ENCODE measurements around the gene STEAP4.
"Not testable (repeated sequence)": the region's sequence is repeated elsewhere in the genome, so short reads cannot be mapped to it uniquely, and the experiment has no call there.

Gene STEAP4

DNA sequence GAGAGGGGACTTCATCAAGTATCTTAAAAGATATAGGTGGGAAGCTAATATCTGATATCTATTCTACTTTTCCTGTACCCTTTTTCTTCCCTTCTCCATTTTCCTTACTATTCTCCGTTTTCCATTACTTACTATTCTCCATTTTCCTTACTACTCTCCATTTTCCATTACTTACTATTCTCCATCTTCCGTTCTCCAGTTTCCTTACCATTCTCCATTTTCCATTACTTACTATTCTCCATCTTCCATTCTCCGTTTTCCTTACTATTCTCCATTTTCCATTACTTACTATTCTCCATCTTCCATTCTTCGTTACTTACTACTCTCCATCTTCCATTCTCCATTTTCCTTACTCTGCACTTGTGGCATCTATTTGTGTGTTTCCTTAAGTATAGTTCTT is 39.3 kb downstream of the STEAP4 start:
- no peak for DNase-seq

- not testable (repeated sequence) for DNase-seq
These were observed 41.7 kb downstream of the STEAP4 start for GRCh38 chr7:88264987-88265386.

DNA sequence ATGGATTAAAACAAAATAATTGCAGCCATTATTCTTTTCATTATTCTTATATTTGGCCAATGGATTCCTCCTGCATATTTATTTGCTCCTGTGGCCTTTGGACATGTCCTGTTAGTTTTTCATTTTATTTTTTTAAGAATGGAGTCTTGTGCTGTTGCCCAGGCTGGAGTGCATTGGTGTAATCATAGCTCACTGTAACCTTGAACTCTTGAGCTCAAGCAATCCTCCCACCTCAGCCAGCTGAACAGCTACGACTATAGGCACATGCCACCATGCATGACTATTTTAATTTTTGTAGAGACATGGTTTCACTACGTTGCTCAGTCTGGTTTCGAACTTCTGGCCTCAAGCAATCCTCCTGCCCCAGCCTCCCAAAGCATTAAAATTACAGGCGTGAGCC is 44.1 kb downstream of the STEAP4 start:
- no peak for DNase-seq

DNA sequence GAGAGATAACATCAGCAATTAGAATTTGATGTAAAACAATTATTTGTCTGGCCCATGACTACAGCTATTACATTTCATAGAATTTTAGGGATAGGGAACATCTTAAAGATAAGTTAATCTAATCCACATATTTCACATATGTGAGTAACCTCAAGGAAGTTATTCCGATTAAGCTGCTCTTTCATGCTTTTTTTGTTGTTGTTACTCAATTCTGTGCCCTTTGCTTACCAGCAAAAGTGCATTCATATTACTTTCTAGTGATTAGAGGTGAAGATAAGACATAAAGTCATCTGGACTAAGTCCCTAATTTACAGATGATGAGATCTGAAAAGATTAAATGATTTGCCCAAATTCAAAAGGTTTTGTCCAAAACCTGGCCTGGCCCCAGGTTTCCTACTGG is 46.0 kb downstream of the STEAP4 start:
- DNase-seq, result no peak

DNA sequence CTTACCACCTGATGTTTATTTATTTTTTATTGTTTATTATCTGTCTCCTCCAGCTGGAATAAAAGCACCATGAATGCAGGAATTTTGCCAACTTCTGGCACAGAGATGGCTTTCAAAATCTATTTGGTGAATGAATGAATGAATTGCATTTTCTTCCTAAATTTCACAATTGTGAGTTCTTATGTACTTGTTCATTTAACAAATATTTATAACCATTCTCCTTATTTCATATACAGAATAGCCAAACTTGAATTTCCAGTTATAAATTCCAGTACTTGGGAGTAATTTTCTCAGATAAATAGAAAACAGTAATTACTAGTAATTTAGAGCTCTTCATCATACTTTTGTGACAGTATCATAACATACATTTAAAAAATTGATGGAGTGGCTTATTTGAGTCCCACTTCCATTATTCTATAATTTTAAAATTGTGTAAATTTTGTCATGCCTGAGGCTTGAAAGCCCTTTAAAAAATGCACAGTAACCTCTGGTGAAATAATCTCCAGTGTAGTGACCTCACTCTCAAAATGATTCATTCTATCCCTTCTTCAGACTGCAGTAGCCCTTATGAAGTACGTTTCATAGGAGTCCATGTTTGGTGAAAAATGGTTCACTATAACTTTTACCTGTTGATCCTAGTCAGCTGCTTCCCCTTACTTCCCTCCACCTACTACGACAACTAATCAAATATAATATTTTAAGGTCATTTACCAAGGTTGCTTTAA is 46.9 kb downstream of the STEAP4 start:
- DNase-seq, result no peak

DNA sequence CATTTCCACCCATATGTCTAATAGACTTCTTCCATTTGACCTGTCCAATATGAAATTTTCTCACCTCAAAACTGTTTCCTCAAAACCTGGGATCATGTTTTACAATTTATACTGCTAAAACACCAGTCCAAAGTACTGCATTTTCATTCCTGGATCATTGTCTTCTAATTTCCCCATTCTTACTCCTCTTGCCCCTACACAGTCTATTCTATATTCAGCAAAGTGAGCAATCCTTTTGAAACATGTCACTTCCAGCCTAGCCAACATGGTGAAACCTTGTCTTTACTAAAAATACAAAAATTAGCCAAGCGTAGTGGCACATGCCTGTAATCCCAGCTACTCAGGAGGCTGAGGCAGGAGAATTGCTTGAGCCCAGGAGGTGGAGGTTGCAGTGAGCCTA is 48.4 kb downstream of the STEAP4 start:
- not testable (repeated sequence) for DNase-seq

DNA sequence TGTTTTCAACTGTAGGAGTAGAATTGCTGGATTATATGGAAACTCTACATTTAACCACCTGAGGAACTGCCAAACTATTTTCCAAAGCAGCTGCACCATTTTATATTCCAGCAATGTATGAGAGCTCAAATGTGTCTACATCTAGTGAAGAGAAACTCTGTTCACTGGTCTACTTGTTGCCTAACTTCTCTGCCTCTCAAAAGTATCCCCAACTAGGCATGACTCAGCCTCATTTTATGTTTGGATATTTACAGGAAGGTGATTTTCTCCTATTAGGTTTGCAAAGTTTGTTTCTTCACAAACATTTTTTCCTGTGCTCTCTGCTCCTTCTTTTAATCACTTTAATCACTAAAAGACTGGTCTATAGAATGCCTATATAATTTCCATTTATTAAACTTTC is 49.8 kb downstream of the STEAP4 start:
- no peak for DNase-seq

GRCh38 chr7:88254721-88255424 is 51.8 kb downstream of the STEAP4 start:
- no peak for DNase-seq

DNA sequence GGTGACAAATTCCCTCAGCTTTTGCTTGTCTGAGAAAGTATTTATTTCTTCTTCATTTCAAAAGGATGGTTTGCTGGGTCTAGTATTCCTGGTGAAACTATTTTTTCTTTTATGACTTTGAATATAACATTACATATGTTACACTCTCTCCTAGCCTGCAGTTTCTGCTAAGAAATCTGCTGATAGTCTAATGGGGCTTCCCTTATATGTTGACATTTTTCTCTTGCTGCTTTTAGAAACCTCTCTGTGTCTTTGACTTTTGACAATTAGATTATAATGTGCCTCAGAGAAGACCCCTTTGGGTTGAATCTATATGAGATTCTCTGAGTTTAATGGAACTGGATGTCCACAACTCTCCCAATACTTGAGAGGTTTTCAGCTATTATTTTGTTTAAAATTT is 53.1 kb downstream of the STEAP4 start:
- no peak for DNase-seq

DNA sequence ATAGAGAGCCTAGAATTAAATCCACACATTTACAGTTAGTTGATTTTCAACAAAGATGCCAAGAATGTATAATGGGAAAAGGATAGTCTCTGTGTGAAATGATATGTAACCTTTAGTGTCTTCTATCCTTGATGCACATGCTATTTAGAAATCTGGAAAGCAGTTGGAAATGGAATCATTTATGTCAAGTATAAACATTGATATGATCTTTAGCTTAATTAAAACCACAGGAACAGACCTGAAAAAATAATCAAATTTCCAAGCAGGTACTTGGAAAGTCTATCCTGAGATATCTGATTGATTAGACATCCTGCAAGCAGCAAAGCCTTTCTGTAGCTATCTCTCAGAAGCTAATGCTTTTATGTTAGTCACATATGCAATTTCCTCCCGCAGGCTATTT is 62.4 kb downstream of the STEAP4 start:
- no peak for DNase-seq

DNA sequence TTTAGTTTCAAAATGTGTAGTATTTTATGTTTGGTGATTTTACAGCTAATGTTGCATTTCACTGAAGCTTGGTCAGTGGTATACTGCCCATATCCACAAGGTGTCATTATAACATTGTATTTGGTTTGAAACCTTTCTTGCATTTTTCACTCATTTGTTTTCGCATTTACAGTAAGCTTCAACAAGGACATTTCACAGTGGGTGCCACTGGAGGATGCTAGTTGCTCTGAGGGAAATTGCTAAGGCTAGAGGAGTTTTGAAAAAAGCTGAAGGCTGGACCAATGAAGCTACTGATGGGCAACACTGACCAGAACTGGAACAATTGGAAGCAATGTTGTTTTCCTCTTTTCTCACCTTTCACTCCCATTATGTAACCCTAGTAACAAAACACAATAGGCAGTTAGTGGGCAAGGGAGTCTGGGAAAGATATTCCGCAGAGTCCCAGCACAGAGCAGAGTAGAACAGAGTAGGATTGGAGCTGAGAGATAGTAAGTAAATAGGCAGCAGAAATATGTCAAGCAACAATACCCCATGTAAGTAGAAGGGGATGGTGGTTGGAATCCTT is 63.3 kb downstream of the STEAP4 start:
- no peak for DNase-seq

- DNase-seq, result no peak
These were observed 66.8 kb downstream of the STEAP4 start for GRCh38 chr7:88239852-88240251.

- DNase-seq, result no peak
These were observed 72.9 kb downstream of the STEAP4 start for GRCh38 chr7:88233828-88234227.

DNA sequence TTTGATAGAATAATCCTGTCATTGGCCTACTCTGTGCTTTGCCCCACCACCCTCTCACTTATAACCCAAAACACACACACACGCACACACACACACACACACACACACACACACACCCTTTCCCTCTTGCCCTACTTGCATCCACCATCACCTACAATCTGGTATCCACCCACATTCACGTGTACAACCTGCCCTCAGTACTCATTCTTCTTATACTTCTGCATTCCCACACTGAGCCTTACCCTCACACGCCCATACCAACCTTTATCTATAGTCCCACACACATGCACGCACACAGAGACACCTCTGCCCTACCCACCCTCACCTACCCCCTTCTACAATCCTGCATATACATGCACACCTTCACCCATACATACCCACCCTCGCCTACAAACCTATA is 76.0 kb downstream of the STEAP4 start:
- DNase-seq, result no peak

DNA sequence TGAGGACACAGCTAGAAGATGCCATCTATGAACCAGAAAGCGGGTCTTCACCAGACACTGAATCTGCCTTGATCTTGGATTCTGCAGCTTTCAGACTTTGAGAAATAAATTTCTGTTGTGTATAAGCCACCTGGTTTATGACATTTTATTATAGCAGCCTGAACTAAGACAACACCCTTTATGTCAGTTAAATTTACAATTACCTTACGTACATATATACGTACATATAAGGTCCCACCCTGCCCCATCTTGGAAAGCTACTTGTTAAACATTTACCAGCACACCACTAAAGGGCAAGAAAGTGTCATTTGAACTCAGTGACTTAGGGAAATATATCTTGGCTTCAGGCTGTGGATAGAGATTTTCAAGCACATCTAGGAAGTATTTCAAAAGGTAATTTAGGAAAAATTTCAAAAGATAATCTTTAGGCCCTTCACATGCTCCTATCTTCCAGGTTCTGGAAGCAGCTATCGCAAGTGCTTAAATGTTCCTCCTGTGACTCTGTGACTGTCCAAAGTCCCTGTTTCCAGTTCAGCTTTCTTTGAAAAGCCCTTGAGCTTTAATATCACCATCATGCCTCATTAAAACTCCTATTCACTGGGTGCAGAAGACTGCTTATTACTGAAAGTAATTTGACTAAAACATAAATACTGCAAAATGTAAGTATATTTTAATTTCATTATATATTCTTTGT is 77.2 kb downstream of the STEAP4 start:
- no peak for DNase-seq

GRCh38 chr7:88226886-88227516 is 79.7 kb downstream of the STEAP4 start:
- DNase-seq, result no peak

DNA sequence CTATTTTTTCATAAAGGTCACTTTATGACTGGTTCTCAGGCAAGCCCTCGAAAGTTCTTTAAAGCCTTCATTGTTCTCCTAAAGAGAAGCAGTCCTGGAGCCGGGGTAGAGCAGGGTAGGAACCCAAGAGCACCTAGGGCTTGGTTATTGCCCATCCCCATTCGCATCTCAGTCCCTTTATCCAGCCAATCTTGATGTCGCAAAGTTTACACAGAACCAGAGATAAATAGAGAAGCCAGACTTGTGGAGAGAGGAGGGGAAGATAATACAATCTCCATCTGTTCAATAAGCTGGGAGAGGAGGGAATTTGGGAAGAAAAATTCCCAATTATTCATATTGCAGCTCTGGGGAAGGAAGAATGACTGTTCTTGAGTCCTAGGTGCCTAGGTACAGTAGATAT is 80.5 kb downstream of the STEAP4 start:
- no peak for DNase-seq

DNA sequence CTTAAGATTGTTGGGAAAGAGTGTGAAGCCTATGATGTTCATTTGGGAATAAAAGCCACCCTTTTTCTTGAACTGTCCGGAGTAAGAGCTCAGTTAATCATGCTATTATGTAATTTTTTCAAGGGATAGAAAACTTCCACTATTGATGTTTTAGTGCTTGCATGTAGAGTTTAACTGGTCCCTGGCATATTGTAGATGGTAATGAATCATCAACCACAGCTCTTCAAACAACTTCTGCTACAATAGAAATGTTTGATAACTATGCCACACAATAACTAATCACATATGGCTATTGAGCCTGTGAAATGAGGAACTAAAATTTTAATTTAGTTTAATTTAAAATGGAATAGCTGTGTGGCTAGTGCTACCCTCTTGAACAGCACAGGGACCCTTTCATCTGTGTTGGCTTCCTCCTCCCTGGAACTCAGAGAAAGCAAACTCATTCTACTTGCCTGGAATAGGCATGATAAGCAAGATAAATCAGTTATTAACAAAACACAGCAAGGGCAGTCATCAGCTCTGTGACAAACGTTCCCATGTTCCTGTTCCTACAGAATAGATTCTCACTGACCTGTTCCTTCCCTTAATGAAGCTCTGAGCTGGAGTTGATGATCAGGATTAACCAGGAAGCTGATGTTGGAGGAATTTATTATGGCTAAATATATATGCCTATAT is 82.0 kb downstream of the STEAP4 start:
- DNase-seq, result no peak

DNA sequence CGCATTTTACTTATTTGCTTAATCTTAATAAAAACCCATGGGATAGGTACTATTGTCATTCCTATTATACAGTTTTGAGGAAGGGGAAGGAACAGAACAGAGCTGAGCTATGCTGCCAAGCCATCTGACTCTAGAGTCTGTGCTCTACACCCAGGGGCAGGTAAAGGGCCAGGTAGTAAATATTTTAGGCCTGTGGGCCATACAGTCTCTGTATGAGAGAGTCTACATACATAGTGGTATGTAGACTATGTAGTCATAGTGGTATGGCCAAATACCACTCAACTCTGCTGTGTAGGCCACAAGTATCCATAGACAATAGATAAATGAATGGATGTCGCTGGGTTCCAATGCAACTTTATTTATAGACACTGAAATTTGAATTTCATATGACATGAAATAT is 83.4 kb downstream of the STEAP4 start:
- DNase-seq, result no peak
